Right hindlimb (tissue), 1 donor: ENCODE data around the gene TMEM127.
"Not testable (repeated sequence)": the region's sequence is repeated elsewhere in the genome, so short reads cannot be mapped to it uniquely, and the experiment has no call there.

Experiments used
- DNase-seq: peaks from one replicate; pipeline ENCODE4 v3.0.0-alpha.2; 2018

The TMEM127 gene

GRCh38 chr2:96240341-96241038 lies 25.3 kb downstream of the TMEM127 start:
- no peak for DNase-seq

DNA sequence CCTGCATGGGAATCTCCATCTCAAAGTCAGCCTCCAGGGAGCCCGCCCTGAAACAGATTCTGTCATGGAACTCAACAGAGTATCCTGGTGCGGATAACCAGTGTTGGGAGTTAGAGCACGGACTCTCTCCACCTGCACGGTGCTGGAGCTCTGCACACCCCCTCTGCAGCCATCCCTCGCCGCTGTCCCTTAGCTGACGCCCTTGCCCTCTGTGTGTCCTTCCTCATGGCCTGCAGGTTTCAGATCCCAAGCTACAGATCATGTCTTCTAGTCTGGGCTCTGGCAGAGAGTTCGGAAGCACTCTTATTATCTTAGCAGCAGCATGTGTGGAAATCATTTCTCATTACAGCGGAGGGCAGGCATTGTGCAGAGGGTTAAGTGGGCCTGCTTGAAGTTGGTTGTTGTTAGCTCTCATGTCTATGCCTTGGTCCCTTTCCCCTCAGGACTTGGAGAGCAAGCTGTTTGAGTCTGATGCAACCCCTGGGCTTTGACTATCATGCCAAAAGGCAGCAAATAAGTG lies 26.0 kb downstream of the TMEM127 start:
- DNase-seq: no peak

DNA sequence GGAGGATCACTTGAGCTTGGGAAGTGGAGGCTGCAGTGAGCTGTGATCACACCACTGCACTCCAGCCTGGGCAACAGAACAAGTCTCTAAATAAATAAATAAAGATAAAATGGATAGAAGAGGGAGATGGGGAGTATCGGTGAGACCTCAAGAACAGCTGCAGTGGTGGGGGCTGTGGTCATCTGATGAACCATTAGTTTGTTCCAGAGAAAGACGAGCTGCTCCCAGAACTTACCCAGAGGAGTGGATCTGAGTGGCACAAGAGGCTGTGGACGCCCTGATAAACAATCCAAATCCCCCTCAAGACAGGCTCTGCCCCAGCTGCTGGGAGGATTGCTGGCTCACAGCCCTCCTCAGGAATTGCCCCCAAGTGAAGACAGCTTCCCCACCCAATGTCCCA lies 26.7 kb downstream of the TMEM127 start:
- no peak for DNase-seq

- no peak for DNase-seq
These were observed 27.5 kb downstream of the TMEM127 start for GRCh38 chr2:96238266-96238665.

DNA sequence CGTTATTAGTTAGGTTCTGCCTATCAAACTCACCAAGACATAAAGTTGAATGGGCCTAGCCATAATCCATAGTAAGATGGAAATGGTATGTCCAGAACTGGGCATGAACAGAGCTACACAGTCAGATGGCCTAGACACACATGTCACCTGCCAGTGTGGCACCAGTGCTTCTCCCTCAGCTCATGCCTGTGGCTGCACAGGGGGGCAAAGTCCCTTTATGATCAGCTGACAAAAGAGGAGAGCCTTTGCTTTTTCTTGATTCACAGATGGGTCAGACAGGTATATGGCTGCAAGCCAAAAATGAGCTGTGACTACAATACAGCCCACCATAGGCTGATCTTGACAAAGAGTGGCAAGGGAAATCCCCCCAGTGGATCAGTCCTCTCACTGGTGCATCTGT lies 28.9 kb downstream of the TMEM127 start:
- DNase-seq: no peak

GRCh38 chr2:96233880-96234316 lies 31.9 kb downstream of the TMEM127 start:
- no peak for DNase-seq

DNA sequence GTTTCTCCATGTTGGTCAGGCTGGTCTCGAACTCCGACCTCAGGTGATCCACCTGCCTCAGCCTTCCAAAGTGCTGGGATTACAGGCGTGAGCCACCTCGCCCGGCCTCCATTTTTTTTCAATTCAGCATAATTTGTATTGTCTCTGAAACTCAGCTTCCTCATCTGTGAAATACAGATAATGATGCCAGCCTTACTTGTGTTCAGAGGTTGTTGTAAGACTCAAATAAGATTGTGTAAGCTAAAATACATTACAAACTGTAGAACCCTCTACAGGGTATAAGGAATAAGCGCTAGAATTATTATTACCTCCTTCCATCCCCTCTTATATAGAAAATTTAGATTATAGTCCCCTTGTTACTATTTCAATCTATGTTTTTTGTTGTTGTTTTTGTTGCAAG lies 32.4 kb downstream of the TMEM127 start:
- no peak for DNase-seq

DNA sequence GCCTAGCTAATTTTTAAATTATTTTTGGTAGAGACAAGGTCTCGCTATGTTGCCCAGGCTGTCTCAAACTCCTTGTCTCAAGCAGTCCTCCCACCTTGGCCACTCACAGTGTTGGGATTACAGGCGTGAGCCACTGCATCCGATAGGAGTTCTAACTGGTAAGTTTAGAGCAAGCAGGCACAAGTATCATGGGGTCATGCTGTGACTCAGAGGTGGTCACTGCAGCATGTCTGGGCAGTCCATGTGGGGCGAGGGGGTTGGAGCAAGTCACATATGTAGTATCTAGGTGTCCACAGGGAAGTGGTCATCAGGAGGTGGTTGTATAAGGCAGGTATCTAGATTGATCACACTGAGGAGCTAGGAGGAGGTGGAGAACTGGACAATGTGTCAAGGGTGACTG lies 34.5 kb downstream of the TMEM127 start:
- DNase-seq: no peak

DNA sequence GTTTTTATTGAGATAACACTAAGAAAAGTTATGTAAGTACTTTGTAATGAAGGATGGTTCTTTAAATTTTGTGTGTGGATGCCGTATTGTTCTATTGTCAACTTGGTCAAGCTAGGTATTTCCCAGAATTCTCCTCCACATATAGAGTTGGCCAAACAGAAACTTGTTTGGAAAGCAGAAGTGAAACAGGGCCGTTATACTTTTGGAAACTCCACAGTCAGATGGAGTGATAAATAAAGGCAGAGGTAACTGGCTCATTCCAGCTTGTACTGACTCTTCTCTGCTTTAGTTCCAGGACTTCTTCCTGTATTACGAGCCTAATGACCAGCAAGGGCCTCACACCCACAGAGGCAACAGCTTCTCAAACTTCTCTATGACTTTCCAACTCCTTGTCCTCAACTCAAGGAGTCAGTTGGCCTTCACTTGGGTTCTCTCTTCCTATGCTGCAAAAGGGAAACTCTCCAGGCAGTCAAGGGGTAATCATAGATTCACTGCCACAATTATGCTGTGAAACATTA lies 40.7 kb downstream of the TMEM127 start:
- DNase-seq: no peak

- DNase-seq: not testable (repeated sequence)
These were observed 44.7 kb downstream of the TMEM127 start for GRCh38 chr2:96221106-96221505.

GRCh38 chr2:96219959-96220358 lies 45.8 kb downstream of the TMEM127 start:
- not testable (repeated sequence) for DNase-seq

- DNase-seq: no peak
These were observed 47.2 kb downstream of the TMEM127 start for GRCh38 chr2:96218508-96219131.

- DNase-seq: no peak
These were observed 51.2 kb downstream of the TMEM127 start for GRCh38 chr2:96214554-96214953.

DNA sequence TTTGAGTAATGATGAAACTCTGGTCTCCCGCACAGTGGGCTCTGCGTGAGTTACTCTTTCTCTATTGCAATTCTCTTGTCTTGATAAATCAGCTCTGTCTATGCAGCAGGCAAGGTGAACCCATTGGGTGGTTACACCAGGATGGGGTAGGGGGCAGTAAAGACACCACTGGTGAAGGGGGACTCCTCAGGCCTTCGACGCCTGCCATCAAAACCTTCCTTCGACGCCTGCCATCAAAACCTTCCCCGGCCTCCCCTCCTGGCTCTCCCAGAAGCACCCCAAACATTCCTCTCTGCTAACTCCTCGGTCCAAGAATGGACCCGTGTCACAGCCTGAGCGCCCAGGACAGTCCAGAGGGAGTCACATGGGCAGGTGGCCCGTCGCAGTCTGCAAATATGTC lies 52.4 kb downstream of the TMEM127 start:
- DNase-seq: no peak

GRCh38 chr2:96212339-96212738 lies 53.5 kb downstream of the TMEM127 start:
- no peak for DNase-seq

DNA sequence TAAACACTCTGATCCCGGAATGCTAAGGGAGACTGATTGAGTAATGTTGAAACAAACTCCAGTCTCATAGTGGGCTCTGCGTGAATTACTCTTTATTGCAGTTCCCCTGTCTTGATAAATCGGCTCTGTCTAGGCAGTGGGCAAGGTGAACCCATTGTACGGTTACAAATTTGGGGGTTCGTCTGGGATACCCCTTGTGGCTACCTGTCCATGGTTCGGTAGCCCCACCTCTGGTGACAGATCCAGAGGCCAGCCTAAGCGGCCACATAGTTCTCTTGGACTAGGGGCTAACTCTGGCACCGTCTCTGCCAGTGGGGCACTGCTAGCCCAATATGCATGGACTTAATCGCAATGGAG lies 56.1 kb downstream of the TMEM127 start:
- no peak for DNase-seq

DNA sequence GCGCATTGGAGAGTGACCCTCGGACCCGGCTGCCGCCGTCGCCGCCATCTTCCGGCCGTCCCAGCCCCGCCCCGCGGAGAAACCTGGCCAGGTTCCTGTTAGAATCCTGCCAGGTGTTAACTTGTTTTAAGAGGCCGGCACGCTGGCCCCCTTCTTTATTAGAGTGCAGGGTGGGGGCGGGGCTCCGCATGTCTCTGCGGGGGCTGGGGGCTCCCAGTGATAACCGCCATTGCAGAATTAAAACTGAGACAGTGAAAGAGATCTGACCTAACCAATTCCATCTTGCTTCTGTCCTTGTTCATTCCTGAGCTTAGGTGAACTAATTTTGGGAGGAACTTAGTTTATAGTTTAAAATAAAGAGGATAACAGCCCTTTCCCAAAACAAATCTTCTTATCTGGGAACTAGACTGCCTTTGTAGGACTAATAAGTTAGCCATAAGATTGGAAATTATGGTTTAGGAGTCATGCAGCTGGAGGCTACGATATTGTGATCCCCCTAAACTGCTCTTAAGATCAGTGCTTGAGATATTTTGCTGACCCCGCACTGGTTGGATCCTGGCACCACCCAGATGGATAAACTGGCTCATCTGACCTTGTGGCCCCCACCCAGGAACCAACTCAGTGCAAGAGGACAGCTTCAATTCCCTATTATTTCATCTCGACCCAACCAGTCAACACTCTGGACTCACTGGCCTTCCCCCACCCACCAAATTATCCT lies 56.6 kb downstream of the TMEM127 start:
- no peak for DNase-seq

DNA sequence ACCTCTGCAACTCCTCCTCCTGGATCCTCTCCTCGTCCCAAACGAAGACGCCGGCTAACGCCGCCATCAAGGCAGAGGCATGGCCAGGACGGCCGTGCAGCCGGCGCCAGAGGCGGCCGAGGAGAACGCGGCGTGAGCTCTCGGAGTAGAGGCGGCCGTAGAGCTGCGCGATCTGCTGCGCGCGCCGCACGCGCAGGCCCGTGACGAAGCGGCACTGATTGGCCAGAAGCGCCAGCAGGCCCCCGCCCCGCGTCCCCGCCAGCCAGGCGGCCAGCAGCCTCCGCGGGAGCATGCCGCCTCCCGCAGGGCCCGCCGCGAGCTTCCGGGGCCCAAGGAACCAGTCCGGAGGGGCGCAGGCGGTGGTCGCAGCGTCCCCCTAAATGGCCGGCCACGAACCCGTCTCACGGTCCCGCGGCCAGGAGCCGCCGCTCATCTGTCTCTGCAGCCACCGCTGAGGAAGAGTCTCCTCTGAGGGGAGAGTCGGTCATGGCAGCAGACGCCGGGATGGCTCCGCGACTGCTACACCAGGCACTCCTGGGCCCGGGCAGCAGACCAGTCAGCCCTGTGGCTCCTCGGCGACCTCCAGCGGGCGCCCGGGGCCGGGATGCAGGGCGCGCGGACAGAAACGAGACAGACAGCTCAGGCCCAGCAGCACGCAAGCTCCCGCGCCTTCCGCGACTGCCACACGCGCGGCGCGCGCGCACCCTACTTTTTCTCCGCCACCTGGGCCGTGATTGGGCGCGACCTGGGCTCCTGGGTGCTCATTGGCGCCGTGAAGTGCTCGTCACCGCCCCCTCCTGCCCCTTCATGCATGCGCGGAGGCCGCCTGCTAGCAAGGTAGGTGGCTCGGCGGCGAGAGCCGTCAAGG lies 57.4 kb downstream of the TMEM127 start, which contains the start of gene STARD7:
Gene STARD7, minus strand, starts transcription at position 685 of the 868 bp plus-strand sequence. Its CDS starts 393 bp downstream, at position 292.
- DNase-seq: peak; percentile 99

DNA sequence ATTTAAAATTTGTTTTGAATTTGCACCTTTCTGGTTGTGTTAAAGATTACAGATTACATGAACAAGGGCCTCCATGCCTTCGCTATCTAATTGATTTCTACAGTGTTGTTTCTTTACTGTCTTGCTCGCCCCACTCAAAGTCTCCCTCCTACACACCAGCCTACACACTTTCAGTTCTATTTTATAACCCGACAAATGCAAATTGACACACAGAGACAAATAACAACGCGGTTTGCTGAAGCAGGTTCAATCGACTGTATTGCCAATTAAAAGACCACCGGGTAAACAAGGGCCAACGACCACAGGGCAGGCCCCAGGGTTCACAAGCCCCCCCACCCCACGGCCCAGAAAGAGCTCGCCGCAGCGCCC lies 58.0 kb downstream of the TMEM127 start:
- DNase-seq: no peak

GRCh38 chr2:96207073-96207773 lies 58.6 kb downstream of the TMEM127 start:
- DNase-seq: no peak

DNA sequence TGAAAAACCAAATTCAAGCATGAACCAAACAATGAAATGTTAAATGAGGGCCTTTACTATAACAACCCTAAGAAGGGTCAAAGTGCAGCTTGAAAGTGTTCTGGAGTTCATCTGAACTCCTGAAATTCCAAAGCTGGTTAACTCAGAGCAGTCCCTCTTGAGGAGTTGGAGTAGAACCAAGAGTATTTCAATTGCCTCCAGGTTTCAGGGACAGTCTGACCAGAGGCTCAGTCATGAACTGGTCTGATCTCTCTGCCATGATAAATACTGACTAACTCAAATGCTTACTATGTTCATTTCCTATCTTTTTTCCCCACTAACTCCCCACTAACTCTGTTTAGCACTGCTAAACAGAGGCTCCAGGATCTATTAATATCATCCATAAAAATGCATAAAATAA lies 59.9 kb downstream of the TMEM127 start:
- DNase-seq: no peak
